ENCODE data around the gene GRIK4.

GRCh38 chr11:120923866-120924508 lies 412.4 kb downstream of the GRIK4 start:
- TF ChIP-seq CTCF (IDR thresholded peaks at IDR 0.05; ENCODE audit: low read depth, low read length, poor library complexity, severe bottlenecking) (no peak), EZH2phosphoT487 (IDR thresholded peaks at IDR 0.05; ENCODE audit: borderline replicate concordance, low read length) (no peak)

Data from DOHH2 (cell line).